A549 (cell line): Measurements from ENCODE around the gene MAGEA9B.

Source experiments
- CTCF ChIP-seq: fragments of >200 bp; sonication (Bioruptor Twin); formaldehyde crosslinking; IDR thresholded peaks from 3 replicates; pipeline ENCODE4 v1.5.1; 2016
- FOXS1 ChIP-seq: fragments of 250-450 bp; sonication (Bioruptor Pico); IDR thresholded peaks from 2 replicates; pipeline ENCODE4 v1.5.0; 2020; ENCODE audit warnings: mild to moderate bottlenecking, moderate library complexity
- POLR2A ChIP-seq: IDR thresholded peaks from 2 replicates; pipeline ENCODE4 v1.6.1; 2012; ENCODE audit warnings: mild to moderate bottlenecking, low read length
- RCOR1 ChIP-seq: fragments of 150-350 bp; IDR thresholded peaks from 2 replicates; pipeline ENCODE4 v1.6.1; 2014; ENCODE audit warnings: antibody characterized with exemption, low read length, low read depth

GRCh38 chrX:149630681-149631233 lies 43.5 kb upstream of the MAGEA9B start:
- TF ChIP-seq RCOR1, result no peak
- no peak for TF ChIP-seq FOXS1
- no peak for TF ChIP-seq POLR2A
- TF ChIP-seq CTCF, result no peak
